PC-9 (cell line): ENCODE results near the gene CLEC18C. TPM values are rescaled to one million over a fixed set of nuclear protein-coding genes. Genes with fewer than 3 reads are reported as not detected.
"Not testable (repeated sequence)": the region's sequence is repeated elsewhere in the genome, so short reads cannot be mapped to it uniquely, and the experiment has no call there.

Source experiments
- BruUV-seq: library from RNA; stranded (reverse); fragments of 400-500 nt; replicated peaks from 2 replicates; lab custom pipeline; 2021; lab: Mats Ljungman, UMichigan
- CTCF ChIA-PET: fragments of 300-600 bp; sonication (Branson Sonifier 250); formaldehyde crosslinking; loops from one replicate; lab custom pipeline; 2022; ENCODE audit warnings: antibody characterized with exemption; lab: Charles Lee
- POLR2A ChIA-PET: fragments of 300-600 bp; sonication (Branson Sonifier 250); formaldehyde crosslinking; loops from one replicate; lab custom pipeline; 2022; ENCODE audit warnings: antibody characterized with exemption; ENCODE audit not compliant: unreplicated experiment; lab: Charles Lee
- DNase-seq, 2 experiments: peaks; one replicate each; pipeline versions ENCODE4 v3.0.0 to v3.0.0-alpha.2; 2015 to 2022; ENCODE audit warnings: mixed read lengths in 1 of 2
- H2AFZ ChIP-seq: fragments of 200-600 bp; sonication (generic); 2 replicates; pipeline ENCODE4 v1.8.1; 2017; ENCODE audit warnings: antibody characterized with exemption
- H3F3A ChIP-seq: fragments of 200-600 bp; sonication (generic); 2 replicates; pipeline ENCODE4 v1.8.1; 2017; ENCODE audit warnings: antibody characterized with exemption, mild to moderate bottlenecking, low read depth; ENCODE audit not compliant: insufficient read depth
- H3K27ac ChIP-seq: fragments of 200-600 bp; sonication (generic); 2 replicates; pipeline ENCODE4 v1.6.1; 2016; ENCODE audit warnings: mixed run types
- H3K27me3 ChIP-seq: fragments of 200-600 bp; sonication (generic); 2 replicates; pipeline ENCODE4 v1.6.1; 2016; ENCODE audit warnings: low read depth, mixed run types; ENCODE audit not compliant: insufficient read depth
- H3K36me3 ChIP-seq: fragments of 200-600 bp; sonication (generic); 2 replicates; pipeline ENCODE4 v1.6.1; 2016; ENCODE audit warnings: low read depth, mixed run types
- H3K4me1 ChIP-seq: fragments of 200-600 bp; sonication (generic); replicated peaks from 2 replicates; pipeline ENCODE4 v1.6.1; 2016; ENCODE audit warnings: mixed run types; ENCODE audit not compliant: insufficient read depth
- H3K4me2 ChIP-seq: fragments of 200-600 bp; sonication (generic); 2 replicates; pipeline ENCODE4 v1.6.1; 2017; ENCODE audit warnings: mixed run types
- H3K4me3 ChIP-seq: fragments of 200-600 bp; sonication (generic); 2 replicates; pipeline ENCODE4 v1.6.1; 2016; ENCODE audit warnings: mixed run types
- H3K79me2 ChIP-seq: fragments of 200-600 bp; sonication (generic); 2 replicates; pipeline ENCODE4 v1.6.1; 2017; ENCODE audit warnings: low read depth, mixed run types
- H3K9me2 ChIP-seq: fragments of 200-600 bp; sonication (generic); 2 replicates; pipeline ENCODE4 v1.8.1; 2017; ENCODE audit warnings: mild to moderate bottlenecking; ENCODE audit not compliant: insufficient read depth
- H3K9me3 ChIP-seq: fragments of 200-600 bp; sonication (generic); 2 replicates; pipeline ENCODE4 v1.8.1; 2016; ENCODE audit warnings: low read depth; ENCODE audit not compliant: insufficient read depth
- H4K20me1 ChIP-seq: fragments of 200-600 bp; sonication (generic); 2 replicates; pipeline ENCODE4 v1.8.1; 2017; ENCODE audit not compliant: insufficient read depth
- EZH2 ChIP-seq: fragments of 200-600 bp; sonication (generic); IDR thresholded peaks from 2 replicates; pipeline ENCODE4 v1.8.0; 2017; ENCODE audit warnings: antibody characterized with exemption, low read depth
- intact Hi-C: fragments of 100-400 bp; cut with micrococcal nuclease; formaldehyde crosslinking; loops from one replicate; pipeline ENCODE4 v1.10.0; 2022; ENCODE audit not compliant: unreplicated experiment
- total RNA-seq: library from RNA; stranded (reverse); gene quantifications from 2 replicates; pipeline ENCODE4 v1.2.3, GENCODE V29; 2021
- TF ChIP-seq, protein P1 (sequence below): fragments of 200-600 bp; sonication (generic); conservative IDR thresholded peaks from 2 replicates; pipeline ENCODE4 v1.6.1; 2017; ENCODE audit warnings: mixed run types, antibody characterized with exemption, mild to moderate bottlenecking, moderate library complexity

Gene CLEC18C
- total RNA-seq, 1 experiment from 2014 or later, result 0.59 TPM

DNA sequence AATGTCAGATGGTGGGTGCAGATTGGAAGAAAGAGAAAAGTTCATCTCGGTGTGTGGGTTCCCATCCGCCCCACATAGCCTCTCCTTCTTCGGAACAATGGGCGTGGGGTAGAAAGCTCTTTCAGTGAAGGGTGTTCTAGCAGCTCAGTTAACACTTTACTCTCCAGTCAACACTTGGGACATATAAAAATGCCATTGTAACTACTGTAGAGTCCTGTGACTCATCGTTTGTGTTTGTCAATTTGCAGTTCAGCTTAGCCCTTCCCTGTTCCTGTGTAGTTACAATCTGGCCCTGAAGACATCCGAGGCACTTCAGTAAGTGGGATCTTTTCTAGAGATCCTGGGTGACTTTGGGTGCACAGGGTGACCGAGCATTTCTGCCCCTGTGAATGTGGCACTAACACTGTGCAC lies 11.5 kb upstream of the CLEC18C start:
- H3K4me1 ChIP-seq, result peaks cover 8% of the 10 kb centered on the region
- H3K27me3 ChIP-seq, result no peaks in the 10 kb centered on the region
- no peaks in the 10 kb centered on the region for H3K9me2 ChIP-seq
- no peak overlapping the region for H2AFZ ChIP-seq
- peak in 1 of 2 experiments; percentile 73 for DNase-seq
- 0 out of 2 replicates have a peak, but pooled peaks cover 4% of the 10 kb centered on the region for H4K20me1 ChIP-seq
- H3K4me3 ChIP-seq, result no peak overlapping the region
- peaks cover 27% of the 10 kb centered on the region for H3K36me3 ChIP-seq
- H3K4me2 ChIP-seq, result no peak overlapping the region
- no peaks in the 10 kb centered on the region for H3K79me2 ChIP-seq
- H3K9me3 ChIP-seq, result no peaks in the 10 kb centered on the region
- H3F3A ChIP-seq, result peaks cover 21% of the 10 kb centered on the region; the same call in 1 of the 2 replicates
- no peak for TF ChIP-seq EZH2
- TF ChIP-seq, protein P1, sequence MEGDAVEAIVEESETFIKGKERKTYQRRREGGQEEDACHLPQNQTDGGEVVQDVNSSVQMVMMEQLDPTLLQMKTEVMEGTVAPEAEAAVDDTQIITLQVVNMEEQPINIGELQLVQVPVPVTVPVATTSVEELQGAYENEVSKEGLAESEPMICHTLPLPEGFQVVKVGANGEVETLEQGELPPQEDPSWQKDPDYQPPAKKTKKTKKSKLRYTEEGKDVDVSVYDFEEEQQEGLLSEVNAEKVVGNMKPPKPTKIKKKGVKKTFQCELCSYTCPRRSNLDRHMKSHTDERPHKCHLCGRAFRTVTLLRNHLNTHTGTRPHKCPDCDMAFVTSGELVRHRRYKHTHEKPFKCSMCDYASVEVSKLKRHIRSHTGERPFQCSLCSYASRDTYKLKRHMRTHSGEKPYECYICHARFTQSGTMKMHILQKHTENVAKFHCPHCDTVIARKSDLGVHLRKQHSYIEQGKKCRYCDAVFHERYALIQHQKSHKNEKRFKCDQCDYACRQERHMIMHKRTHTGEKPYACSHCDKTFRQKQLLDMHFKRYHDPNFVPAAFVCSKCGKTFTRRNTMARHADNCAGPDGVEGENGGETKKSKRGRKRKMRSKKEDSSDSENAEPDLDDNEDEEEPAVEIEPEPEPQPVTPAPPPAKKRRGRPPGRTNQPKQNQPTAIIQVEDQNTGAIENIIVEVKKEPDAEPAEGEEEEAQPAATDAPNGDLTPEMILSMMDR, result no peak
- BruUV-seq, result no TSS peak
- H3K27ac ChIP-seq, result 0 out of 2 replicates have a peak overlapping the region, but pooled peaks have one; percentile 0
- ChIA-PET POLR2A (interaction anchor here (0.6 kb wide), 1 partner anchor 203 kb away, joined by 3 read pairs; no protein-coding TSS in a partner anchor), CTCF (interaction anchor here (0.6 to 0.7 kb wide), 3 partner anchors 298 to 666 kb away, joined by 3 to 5 read pairs (median 5); no protein-coding TSS in a partner anchor)
- intact Hi-C loops, result no loop called here

DNA sequence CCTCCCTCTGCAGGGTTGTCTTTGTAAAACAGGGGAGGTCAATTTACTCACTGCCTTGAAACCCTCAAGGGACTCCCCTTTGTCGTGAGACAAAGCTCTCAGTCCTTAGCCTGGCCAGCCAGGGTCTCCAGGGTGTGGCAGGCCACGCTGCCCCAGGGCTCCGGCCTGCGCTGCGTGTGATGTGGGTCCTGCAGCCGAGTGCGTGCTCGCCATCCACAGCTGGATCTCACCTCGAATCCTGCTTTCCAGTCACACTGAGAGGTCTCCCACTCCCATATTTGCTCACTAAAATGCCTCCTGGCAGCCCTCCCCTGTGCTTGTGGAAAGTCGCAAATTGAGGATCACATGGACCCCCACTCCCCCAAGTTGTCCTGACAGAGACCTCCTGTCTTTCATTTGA lies 10.0 kb upstream of the CLEC18C start:
- Histone ChIP-seq H3K4me3 (no peak overlapping the region), H3K36me3 (peaks cover 15% of the 10 kb centered on the region), H2AFZ (no peak overlapping the region), H3K27me3 (no peaks in the 10 kb centered on the region), H4K20me1 (0 out of 2 replicates have a peak, but pooled peaks cover 4% of the 10 kb centered on the region), H3K4me1 (peaks cover 8% of the 10 kb centered on the region), H3K79me2 (no peaks in the 10 kb centered on the region), H3F3A (peaks cover 21% of the 10 kb centered on the region; the same call in 1 of the 2 replicates), H3K27ac (no peak overlapping the region), H3K9me3 (no peaks in the 10 kb centered on the region), H3K9me2 (no peaks in the 10 kb centered on the region), H3K4me2 (no peak overlapping the region)
- no peak for TF ChIP-seq EZH2
- TF ChIP-seq, protein P1, result no peak
- peak in 1 of 2 experiments; percentile 17 for DNase-seq
- intact Hi-C loops, result no loop called here
- BruUV-seq, result no TSS peak
- CTCF ChIA-PET, result no interaction called here
- POLR2A ChIA-PET, result no interaction called here

DNA sequence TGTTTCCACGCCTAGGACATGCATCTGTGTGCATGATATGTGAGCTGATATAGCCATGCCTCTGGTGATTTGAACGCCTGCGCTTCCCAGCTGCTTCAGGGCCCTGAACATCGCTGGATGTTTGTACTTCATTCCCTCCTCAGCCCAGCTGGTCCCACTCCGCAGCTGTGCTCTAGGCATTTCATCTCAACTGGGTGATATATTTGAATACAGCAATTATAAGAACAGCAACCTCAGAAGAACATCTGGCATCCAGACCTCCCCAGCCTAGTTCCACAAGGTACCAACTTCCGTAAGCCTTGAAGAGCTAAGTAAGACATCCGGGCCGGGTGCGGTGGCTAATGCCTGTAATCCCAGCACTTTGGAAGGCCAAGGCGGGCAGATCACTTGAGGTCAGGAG lies 6.9 kb upstream of the CLEC18C start:
- POLR2A ChIA-PET, H3K4me3 ChIP-seq, H3K4me2 ChIP-seq, H3K79me2 ChIP-seq, H3K4me1 ChIP-seq, H3K9me2 ChIP-seq, H2AFZ ChIP-seq, intact Hi-C loops, DNase-seq, H3K36me3 ChIP-seq, BruUV-seq, CTCF ChIA-PET, H3K27ac ChIP-seq, H3K27me3 ChIP-seq, H4K20me1 ChIP-seq, H3K9me3 ChIP-seq: not testable (repeated sequence)
- H3F3A ChIP-seq, result peaks cover 11% of the 10 kb centered on the region; the same call in 1 of the 2 replicates

DNA sequence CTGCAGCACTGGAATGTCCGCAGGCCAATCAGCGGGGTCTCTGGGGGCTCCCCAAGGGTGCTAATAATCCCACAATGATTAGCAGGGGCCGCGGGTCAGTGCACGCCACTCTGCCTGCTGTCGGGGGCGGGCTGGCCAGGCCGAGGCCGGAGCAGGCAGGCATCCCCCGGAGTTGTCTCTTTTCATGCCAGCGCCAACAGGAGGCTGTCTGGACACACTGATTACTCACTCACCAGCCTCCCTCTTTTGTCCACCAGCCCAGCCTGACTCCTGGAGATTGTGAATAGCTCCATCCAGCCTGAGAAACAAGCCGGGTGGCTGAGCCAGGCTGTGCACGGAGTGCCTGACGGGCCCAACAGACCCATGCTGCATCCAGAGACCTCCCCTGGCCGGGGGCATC lies 329 bp downstream of the CLEC18C start:
- H4K20me1 ChIP-seq, H3K27ac ChIP-seq, H3F3A ChIP-seq, H3K9me2 ChIP-seq, H3K9me3 ChIP-seq, intact Hi-C loops, H3K27me3 ChIP-seq, H3K36me3 ChIP-seq, H3K79me2 ChIP-seq, POLR2A ChIA-PET, DNase-seq, H3K4me1 ChIP-seq, BruUV-seq, H3K4me2 ChIP-seq, CTCF ChIA-PET, H2AFZ ChIP-seq, H3K4me3 ChIP-seq: not testable (repeated sequence)

DNA sequence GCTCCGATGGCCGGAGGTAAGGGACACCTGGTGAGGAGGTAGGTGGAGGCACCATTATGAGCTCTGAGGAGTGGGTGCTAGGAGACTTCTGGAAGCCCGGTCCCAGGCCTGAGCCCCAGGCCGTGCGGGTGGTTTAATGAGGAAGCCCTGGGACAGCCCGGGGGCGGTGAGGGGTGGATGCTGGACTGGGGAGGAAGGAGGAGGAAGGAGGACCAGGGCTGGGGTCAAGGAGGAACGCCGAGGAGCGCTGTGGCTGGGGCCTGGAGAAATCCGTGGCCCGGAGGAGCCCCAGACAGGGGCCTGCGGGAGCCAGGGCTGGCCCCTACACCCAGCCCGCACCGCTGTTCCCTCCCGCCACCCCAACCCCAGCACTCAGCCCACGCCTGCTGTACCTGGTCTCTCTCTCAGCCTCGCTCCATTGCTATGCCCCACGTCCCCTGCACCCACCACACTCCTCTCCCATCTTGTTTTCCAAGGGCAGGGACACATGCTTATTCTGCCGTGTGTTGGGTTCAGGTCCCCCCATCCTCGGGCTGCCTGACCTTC lies 873 bp downstream of the CLEC18C start:
- H3K4me1 ChIP-seq, H3K9me3 ChIP-seq, H4K20me1 ChIP-seq, BruUV-seq, H3K36me3 ChIP-seq, H3K4me3 ChIP-seq, H3K9me2 ChIP-seq, H3F3A ChIP-seq, H3K79me2 ChIP-seq, H3K27me3 ChIP-seq, DNase-seq, POLR2A ChIA-PET, H2AFZ ChIP-seq, CTCF ChIA-PET, H3K27ac ChIP-seq, H3K4me2 ChIP-seq, intact Hi-C loops: not testable (repeated sequence)
